ENCODE results near the gene STK33.

GRCh38 chr11:8426076-8426475 lies 168.0 kb downstream of the STK33 start:
- TF ChIP-seq CTCF (IDR thresholded peaks at IDR 0.05): no peak
- TF ChIP-seq POLR2A (IDR thresholded peaks at IDR 0.05): no peak

All from adrenal gland (tissue), 5 donors.